HepG2 (cell line): Measurements from ENCODE around the gene ARHGAP26. TPM values are rescaled to one million over a fixed set of nuclear protein-coding genes. Genes with fewer than 3 reads are reported as not detected.
"Not testable (repeated sequence)": the region's sequence is repeated elsewhere in the genome, so short reads cannot be mapped to it uniquely, and the experiment has no call there.

Source experiments
- ATAC-seq: fragments of 200-7000 bp; cut with Tn5 transposase; 3 replicates; pipeline ENCODE4 v1.9.1; 2020; ENCODE audit warnings: mild to moderate bottlenecking, moderate library complexity
- BruUV-seq: library from RNA; stranded (reverse); fragments of 400-500 nt; replicated peaks from 2 replicates; lab custom pipeline; 2021; lab: Mats Ljungman, UMichigan
- CTCF ChIA-PET: fragments of 300-600 bp; formaldehyde crosslinking; extraction: SDS; loops from one replicate; lab custom pipeline; 2021; ENCODE audit warnings: low total read pairs, inconsistent platforms, low intra/inter-chr PET ratio; lab: Yijun Ruan, JAX
- POLR2A ChIA-PET: fragments of 350-600 bp; sonication (Branson Sonifier 250); formaldehyde crosslinking; loops from one replicate; lab custom pipeline; 2020; ENCODE audit warnings: antibody characterized with exemption, inconsistent platforms; lab: Yijun Ruan, JAX
- DNase-seq: peaks from one replicate; pipeline ENCODE4 v3.0.0-alpha.2; 2015; ENCODE audit warnings: low spot score
- FAIRE-seq: peaks from 3 replicates; lab custom pipeline; 2011; peaks lifted over from hg19 to GRCh38; lab: Jason Lieb, UNC
- H2AFZ ChIP-seq: one replicate; pipeline ENCODE4 v1.6.1; 2011; ENCODE audit warnings: low read length, inconsistent platforms
- H3K27ac ChIP-seq: fragments of 300-600 bp; 3 replicates; pipeline ENCODE4 v1.8.0; 2011; ENCODE audit warnings: mixed run types, mild to moderate bottlenecking, mixed read lengths, low read length, inconsistent platforms; ENCODE audit not compliant: insufficient read depth; ENCODE audit errors: extremely low read length
- H3K27me3 ChIP-seq, 2 experiments: fragments of 200-600 bp in 1 of 2; 2 replicates in 1 of 2; 3 replicates in 1 of 2; pipeline versions ENCODE4 v1.6.0 to v1.8.0; 2011; ENCODE audit warnings: low read length in 2 of 2, mild to moderate bottlenecking in 2 of 2, moderate library complexity in 2 of 2, inconsistent platforms in 1 of 2; ENCODE audit not compliant: insufficient read depth in 2 of 2, control insufficient read depth in 1 of 2
- H3K36me3 ChIP-seq, 2 experiments: fragments of 200-600 bp in 1 of 2; replicated peaks in 1 of 2; 2 replicates in 1 of 2; 3 replicates in 1 of 2; pipeline versions ENCODE4 v1.5.1 to v1.8.0; 2011; ENCODE audit warnings: low read length in 2 of 2, inconsistent platforms in 1 of 2; ENCODE audit not compliant: insufficient read depth in 2 of 2, control insufficient read depth in 1 of 2
- H3K4me1 ChIP-seq: 2 replicates; pipeline ENCODE4 v1.5.1; 2012; ENCODE audit warnings: low read length, inconsistent platforms; ENCODE audit not compliant: insufficient read depth
- H3K4me2 ChIP-seq: 2 replicates; pipeline ENCODE4 v1.6.0; 2011; ENCODE audit warnings: low read depth, low read length, inconsistent platforms
- H3K4me3 ChIP-seq, 3 experiments: fragments of 200-600 bp in 1 of 3; sonication (generic), shearing (Covaris generic) in 1 of 3; replicated peaks in 1 of 3; 2 replicates each; pipeline ENCODE4 v1.5.1; 2011 to 2016; ENCODE audit warnings: low read length in 3 of 3, inconsistent platforms in 2 of 3, low read depth in 2 of 3, mild to moderate bottlenecking in 2 of 3, control low read depth in 1 of 3, mixed read lengths in 1 of 3; ENCODE audit not compliant: insufficient read depth in 1 of 3
- H3K79me2 ChIP-seq: one replicate; pipeline ENCODE4 v1.6.1; 2011; ENCODE audit warnings: low read length, inconsistent platforms; ENCODE audit not compliant: insufficient read depth
- H3K9ac ChIP-seq: 2 replicates; pipeline ENCODE4 v1.6.0; 2011; ENCODE audit warnings: mild to moderate bottlenecking, low read depth, low read length, inconsistent platforms; ENCODE audit not compliant: insufficient read depth
- H3K9me3 ChIP-seq: 2 replicates; pipeline ENCODE4 v1.5.1; 2012; ENCODE audit warnings: mild to moderate bottlenecking, low read length
- H4K20me1 ChIP-seq: 2 replicates; pipeline ENCODE4 v1.6.0; 2011; ENCODE audit warnings: inconsistent platforms, mild to moderate bottlenecking, low read length, moderate library complexity; ENCODE audit not compliant: insufficient read depth
- CREB3 ChIP-seq: sonication (generic); formaldehyde crosslinking; IDR thresholded peaks from 2 replicates; pipeline ENCODE4 v1.5.0; 2020; ENCODE audit warnings: missing genetic modification reagents
- GLI4 ChIP-seq: sonication (generic); formaldehyde crosslinking; IDR thresholded peaks from 2 replicates; pipeline ENCODE4 v1.5.1; 2020; ENCODE audit warnings: missing genetic modification reagents, mild to moderate bottlenecking, moderate library complexity, borderline replicate concordance
- GTF3A ChIP-seq: sonication (generic); formaldehyde crosslinking; conservative IDR thresholded peaks from 2 replicates; pipeline ENCODE4 v1.4.0; 2020; ENCODE audit warnings: mild to moderate bottlenecking, missing genetic modification reagents
- KLF16 ChIP-seq, 2 experiments: sonication (generic) in 1 of 2; formaldehyde crosslinking in 1 of 2; IDR thresholded peaks; 2 replicates each; pipeline versions ENCODE4 v1.6.1 to v1.8.0; 2016 to 2023; ENCODE audit warnings: missing genetic modification reagents in 2 of 2, missing compliant biosample characterization in 1 of 2
- RBAK ChIP-seq: sonication (generic); formaldehyde crosslinking; IDR thresholded peaks from 2 replicates; pipeline ENCODE4 v1.5.1; 2020; ENCODE audit warnings: mild to moderate bottlenecking, missing genetic modification reagents
- RORA ChIP-seq: sonication (generic); formaldehyde crosslinking; IDR thresholded peaks from 2 replicates; pipeline ENCODE4 v1.5.0; 2020; ENCODE audit warnings: mild to moderate bottlenecking, missing genetic modification reagents, moderate library complexity
- ZNF337 ChIP-seq: sonication (generic); formaldehyde crosslinking; IDR thresholded peaks from 2 replicates; pipeline ENCODE4 v1.5.1; 2020; ENCODE audit warnings: missing genetic modification reagents, low read depth, mild to moderate bottlenecking, borderline replicate concordance
- ZNF513 ChIP-seq: sonication (generic); formaldehyde crosslinking; conservative IDR thresholded peaks from 2 replicates; pipeline ENCODE4 v1.5.0; 2020; ENCODE audit warnings: missing genetic modification reagents
- ZSCAN25 ChIP-seq: sonication (generic); formaldehyde crosslinking; IDR thresholded peaks from 2 replicates; pipeline ENCODE4 v1.8.0; 2022; ENCODE audit warnings: mild to moderate bottlenecking, missing genetic modification reagents
- WGBS: methylation state at CpG from one replicate; pipeline ENCODE4 v1.1.6; 2017; ENCODE audit warnings: low lambda C conversion rate; 5-methylcytosine and 5-hydroxymethylcytosine counted together
- in situ Hi-C: cut with HindIII; loops from 2 replicates; pipeline ENCODE4 v1.10.0; 2017; ENCODE audit warnings: low pct_unique_long_range_greater_than_20kb; ENCODE audit not compliant: extremely low pct_ligation_motif_present
- intact Hi-C: fragments of 100-400 bp; cut with micrococcal nuclease; formaldehyde crosslinking; loops from one replicate; pipeline ENCODE4 v1.10.0; 2022; ENCODE audit not compliant: unreplicated experiment
- polyA plus RNA-seq, 8 experiments: library from polyadenylated mRNA; depleted of rRNA in 3 of 8; stranded (reverse) in 7 of 8; unstranded in 1 of 8; fragments of >200 nt; fragmentation: Illumina TruSeq in 4 of 8; extraction: Trizol in 4 of 8; gene quantifications; 2 replicates each; pipeline versions ENCODE4 v1.2.1 to v1.2.3, GENCODE V29; 2011 to 2016; ENCODE audit warnings: low read depth in 4 of 8, missing spikeins in 1 of 8, mixed read lengths in 1 of 8; ENCODE audit not compliant: insufficient read depth in 1 of 8
- total RNA-seq, 5 experiments: library from RNA; depleted of rRNA; stranded (reverse); fragments of >200 nt; fragmentation: Illumina TruSeq; extraction: Trizol; gene quantifications; 2 replicates each; pipeline ENCODE4 v1.2.3, GENCODE V29; 2016; ENCODE audit warnings: low read depth in 1 of 5

The ARHGAP26 gene
- total and polyA plus RNA-seq, 2 of the 13 experiments (the other 11 are each of a cell fraction or from before 2014, with no cell fraction given): 9.6 to 18.2 TPM

- FAIRE-seq (no peak), DNase-seq (no peak), ATAC-seq (no peak)
- BruUV-seq: no TSS peak
- intact Hi-C loops: no loop called here
- Histone ChIP-seq H2AFZ (no peak overlapping the region), H3K9me3 (no peaks in the 10 kb centered on the region), H3K9ac (no peak overlapping the region), H3K27ac (no peak overlapping the region), H3K4me2 (no peak overlapping the region), H3K4me1 (0 out of 2 replicates have a peak, but pooled peaks cover 2% of the 10 kb centered on the region), H3K27me3 (no peaks in the 10 kb centered on the region), H4K20me1 (no peaks in the 10 kb centered on the region), H3K36me3 (peaks cover 0 to 9% of the 10 kb centered on the region in 2 experiments; a peak in 1 of 5 replicates), H3K79me2 (no peaks in the 10 kb centered on the region), H3K4me3 (no peak overlapping the region)
- ChIA-PET POLR2A (no interaction called here), CTCF (no interaction called here)
- WGBS: 97% methylated on average over 3 of the region's 3 CpGs
- in situ Hi-C loops: no loop called here
- TF ChIP-seq RORA (CRISPR knock-in tag) (no peak), ZNF513 (CRISPR knock-in tag) (no peak), CREB3 (no peak), GTF3A (CRISPR knock-in tag) (no peak), GLI4 (CRISPR knock-in tag) (no peak), RBAK (CRISPR knock-in tag) (no peak), ZNF337 (CRISPR knock-in tag) (no peak), KLF16 (CRISPR knock-in tag; IDR thresholded peaks at IDR 0.05) (no peak), ZSCAN25 (CRISPR knock-in tag) (no peak)
Observed at GRCh38 chr5:143118222-143118621, 348.0 kb downstream of the ARHGAP26 start.

GRCh38 chr5:143118818-143119217, 348.6 kb downstream of the ARHGAP26 start:
- FAIRE-seq, H4K20me1 ChIP-seq, BruUV-seq, H3K27me3 ChIP-seq, H3K27ac ChIP-seq, CTCF ChIA-PET, H3K9me3 ChIP-seq, H3K79me2 ChIP-seq, H3K4me3 ChIP-seq, DNase-seq, H2AFZ ChIP-seq, H3K4me1 ChIP-seq, H3K36me3 ChIP-seq, intact Hi-C loops, H3K9ac ChIP-seq, in situ Hi-C loops, H3K4me2 ChIP-seq, POLR2A ChIA-PET, ATAC-seq: not testable (repeated sequence)
- 95% methylated on average over 3 of the region's 3 CpGs for WGBS
